Measurements from ENCODE around the gene C3orf62.

C3orf62 gene

GRCh38 chr3:49266410-49267095 is 10.5 kb downstream of the C3orf62 start:
- Histone ChIP-seq H3K4me1 (ENCODE audit: control insufficient read depth in 1 of 2, insufficient read depth in 2 of 2, low read length in 2 of 2) (peaks cover 0 to 20% of the 10 kb centered on the region in 2 donors), H3K27ac (ENCODE audit: low read length) (no peak overlapping the region), H3K27me3 (ENCODE audit: low read depth, low read length) (no peaks in the 10 kb centered on the region), H3K9me3 (ENCODE audit: control insufficient read depth in 1 of 2, low read length in 2 of 2) (no peaks in the 10 kb centered on the region), H3K4me3 (ENCODE audit: low read depth in 1 of 2, low read length in 2 of 2) (no peak overlapping the region), H3K36me3 (ENCODE audit: control insufficient read depth in 1 of 2, insufficient read depth in 2 of 2, low read length in 2 of 2) (no peaks in the 10 kb centered on the region)

GRCh38 chr3:49265661-49266386 is 11.2 kb downstream of the C3orf62 start:
- no peak overlapping the region for H3K27ac ChIP-seq (ENCODE audit: low read length)
- H3K27me3 ChIP-seq (ENCODE audit: low read depth, low read length) = no peaks in the 10 kb centered on the region
- H3K4me1 ChIP-seq (ENCODE audit: control insufficient read depth in 1 of 2, insufficient read depth in 2 of 2, low read length in 2 of 2) = peaks cover 0 to 20% of the 10 kb centered on the region in 2 donors
- H3K36me3 ChIP-seq (ENCODE audit: control insufficient read depth in 1 of 2, insufficient read depth in 2 of 2, low read length in 2 of 2) = no peaks in the 10 kb centered on the region
- H3K4me3 ChIP-seq (ENCODE audit: low read depth in 1 of 2, low read length in 2 of 2) = no peak overlapping the region
- H3K9me3 ChIP-seq (ENCODE audit: control insufficient read depth in 1 of 2, low read length in 2 of 2) = no peaks in the 10 kb centered on the region

- Histone ChIP-seq H3K36me3 (ENCODE audit: control insufficient read depth in 1 of 2, insufficient read depth in 2 of 2, low read length in 2 of 2) (no peaks in the 10 kb centered on the region), H3K27me3 (ENCODE audit: low read depth, low read length) (no peaks in the 10 kb centered on the region), H3K27ac (ENCODE audit: low read length) (no peak overlapping the region), H3K9me3 (ENCODE audit: control insufficient read depth in 1 of 2, low read length in 2 of 2) (no peaks in the 10 kb centered on the region), H3K4me1 (ENCODE audit: control insufficient read depth in 1 of 2, insufficient read depth in 2 of 2, low read length in 2 of 2) (peaks cover 0 to 20% of the 10 kb centered on the region in 2 donors), H3K4me3 (ENCODE audit: low read depth in 1 of 2, low read length in 2 of 2) (no peak overlapping the region)
Measured at GRCh38 chr3:49263159-49263889, 13.7 kb downstream of the C3orf62 start.

GRCh38 chr3:49260806-49261324 is 16.2 kb downstream of the C3orf62 start:
- Histone ChIP-seq H3K27ac (ENCODE audit: low read length) (peak overlapping the region; percentile 54), H3K27me3 (ENCODE audit: low read depth, low read length) (no peaks in the 10 kb centered on the region), H3K9me3 (ENCODE audit: control insufficient read depth in 1 of 2, low read length in 2 of 2) (no peaks in the 10 kb centered on the region)

GRCh38 chr3:49257187-49257586 is 19.8 kb downstream of the C3orf62 start:
- Histone ChIP-seq H3K27ac (ENCODE audit: low read length) (no peak overlapping the region), H3K36me3 (ENCODE audit: control insufficient read depth in 1 of 2, insufficient read depth in 2 of 2, low read length in 2 of 2) (no peaks in the 10 kb centered on the region), H3K27me3 (ENCODE audit: low read depth, low read length) (no peaks in the 10 kb centered on the region), H3K4me1 (ENCODE audit: control insufficient read depth in 1 of 2, insufficient read depth in 2 of 2, low read length in 2 of 2) (peaks cover 0 to 22% of the 10 kb centered on the region in 2 donors), H3K4me3 (ENCODE audit: low read depth in 1 of 2, low read length in 2 of 2) (no peak overlapping the region), H3K9me3 (ENCODE audit: control insufficient read depth in 1 of 2, low read length in 2 of 2) (no peaks in the 10 kb centered on the region)

More at GRCh38 chr3:49260806-49261324, 16.2 kb downstream of the C3orf62 start:
- no peak overlapping the region for H3K4me3 ChIP-seq (ENCODE audit: low read depth in 1 of 2, low read length in 2 of 2)
- no peaks in the 10 kb centered on the region for H3K36me3 ChIP-seq (ENCODE audit: control insufficient read depth in 1 of 2, insufficient read depth in 2 of 2, low read length in 2 of 2)
- peaks cover 0 to 15% of the 10 kb centered on the region in 2 donors for H3K4me1 ChIP-seq (ENCODE audit: control insufficient read depth in 1 of 2, insufficient read depth in 2 of 2, low read length in 2 of 2)

- Histone ChIP-seq H3K4me3 (ENCODE audit: low read depth in 1 of 2, low read length in 2 of 2) (no peak overlapping the region), H3K27me3 (ENCODE audit: low read depth, low read length) (no peaks in the 10 kb centered on the region), H3K36me3 (ENCODE audit: control insufficient read depth in 1 of 2, insufficient read depth in 2 of 2, low read length in 2 of 2) (no peaks in the 10 kb centered on the region), H3K9me3 (ENCODE audit: control insufficient read depth in 1 of 2, low read length in 2 of 2) (no peaks in the 10 kb centered on the region), H3K4me1 (ENCODE audit: control insufficient read depth in 1 of 2, insufficient read depth in 2 of 2, low read length in 2 of 2) (peaks cover 0 to 22% of the 10 kb centered on the region in 2 donors), H3K27ac (ENCODE audit: low read length) (no peak overlapping the region)
Measured at GRCh38 chr3:49255718-49256511, 21.1 kb downstream of the C3orf62 start.

- Histone ChIP-seq H3K27ac (ENCODE audit: low read length) (no peak overlapping the region), H3K4me3 (ENCODE audit: low read depth in 1 of 2, low read length in 2 of 2) (no peak overlapping the region), H3K27me3 (ENCODE audit: low read depth, low read length) (no peaks in the 10 kb centered on the region), H3K36me3 (ENCODE audit: control insufficient read depth in 1 of 2, insufficient read depth in 2 of 2, low read length in 2 of 2) (no peaks in the 10 kb centered on the region), H3K9me3 (ENCODE audit: control insufficient read depth in 1 of 2, low read length in 2 of 2) (no peaks in the 10 kb centered on the region), H3K4me1 (ENCODE audit: control insufficient read depth in 1 of 2, insufficient read depth in 2 of 2, low read length in 2 of 2) (peaks cover 0 to 22% of the 10 kb centered on the region in 2 donors)
Measured at GRCh38 chr3:49255112-49255511, 21.9 kb downstream of the C3orf62 start.

GRCh38 chr3:49253512-49253911 is 23.5 kb downstream of the C3orf62 start:
- H3K27me3 ChIP-seq (ENCODE audit: low read depth, low read length) = no peaks in the 10 kb centered on the region
- no peak overlapping the region for H3K27ac ChIP-seq (ENCODE audit: low read length)
- peaks cover 0 to 35% of the 10 kb centered on the region in 2 donors for H3K4me1 ChIP-seq (ENCODE audit: control insufficient read depth in 1 of 2, insufficient read depth in 2 of 2, low read length in 2 of 2)
- no peaks in the 10 kb centered on the region for H3K36me3 ChIP-seq (ENCODE audit: control insufficient read depth in 1 of 2, insufficient read depth in 2 of 2, low read length in 2 of 2)
- H3K4me3 ChIP-seq (ENCODE audit: low read depth in 1 of 2, low read length in 2 of 2) = no peak overlapping the region
- no peaks in the 10 kb centered on the region for H3K9me3 ChIP-seq (ENCODE audit: control insufficient read depth in 1 of 2, low read length in 2 of 2)

GRCh38 chr3:49248840-49249227 is 28.2 kb downstream of the C3orf62 start:
- no peaks in the 10 kb centered on the region for H3K27me3 ChIP-seq (ENCODE audit: low read depth, low read length)
- H3K4me1 ChIP-seq (ENCODE audit: control insufficient read depth in 1 of 2, insufficient read depth in 2 of 2, low read length in 2 of 2) = peaks cover 0 to 13% of the 10 kb centered on the region in 2 donors
- no peaks in the 10 kb centered on the region for H3K36me3 ChIP-seq (ENCODE audit: control insufficient read depth in 1 of 2, insufficient read depth in 2 of 2, low read length in 2 of 2)
- H3K9me3 ChIP-seq (ENCODE audit: control insufficient read depth in 1 of 2, low read length in 2 of 2) = no peaks in the 10 kb centered on the region
- H3K27ac ChIP-seq (ENCODE audit: low read length) = peak overlapping the region; percentile 63
- H3K4me3 ChIP-seq (ENCODE audit: low read depth in 1 of 2, low read length in 2 of 2) = no peak overlapping the region

GRCh38 chr3:49244581-49245205 is 32.3 kb downstream of the C3orf62 start:
- no peak overlapping the region for H3K27ac ChIP-seq (ENCODE audit: low read length)
- H3K27me3 ChIP-seq (ENCODE audit: low read depth, low read length) = no peaks in the 10 kb centered on the region

More at GRCh38 chr3:49244581-49245205, 32.3 kb downstream of the C3orf62 start:
- no peaks in the 10 kb centered on the region for H3K36me3 ChIP-seq (ENCODE audit: control insufficient read depth in 1 of 2, insufficient read depth in 2 of 2, low read length in 2 of 2)
- H3K4me3 ChIP-seq (ENCODE audit: low read depth in 1 of 2, low read length in 2 of 2) = no peak overlapping the region
- H3K9me3 ChIP-seq (ENCODE audit: control insufficient read depth in 1 of 2, low read length in 2 of 2) = no peaks in the 10 kb centered on the region
- peaks cover 0 to 12% of the 10 kb centered on the region in 2 donors for H3K4me1 ChIP-seq (ENCODE audit: control insufficient read depth in 1 of 2, insufficient read depth in 2 of 2, low read length in 2 of 2)

All from muscle layer of duodenum (tissue), 2 donors.